Heart left ventricle (tissue), 16 donors: ENCODE results near the gene RMP24.
"Not testable (repeated sequence)": the region's sequence is repeated elsewhere in the genome, so short reads cannot be mapped to it uniquely, and the experiment has no call there.

ENCODE experiments used
- ATAC-seq, 4 donors: fragments of 200-7000 bp; cut with Tn5 transposase; one replicate each; pipeline ENCODE4 v1.9.1; 2020 to 2022; ENCODE audit warnings: moderate library complexity in 4 of 4, mild to moderate bottlenecking in 3 of 4, moderate number of reproducible peaks in 1 of 4
- DNase-seq, 5 donors: peaks; one replicate each; pipeline ENCODE4 v3.0.0-alpha.2; 2020
- H3K27ac ChIP-seq, 12 donors: fragments of 200-600 bp; sonication (generic) in 4 of 12; one replicate each; pipeline versions ENCODE4 v1.5.0 to v1.8.0; 2016 to 2022; ENCODE audit warnings: mild to moderate bottlenecking in 2 of 12
- H3K27me3 ChIP-seq, 9 donors: fragments of 200-600 bp; sonication (generic) in 2 of 9; one replicate each; pipeline versions ENCODE4 v1.5.1 to v1.8.0; 2016 to 2022; ENCODE audit warnings: mild to moderate bottlenecking in 3 of 9
- H3K36me3 ChIP-seq, 9 donors: fragments of 200-600 bp; sonication (generic) in 2 of 9; one replicate each; pipeline versions ENCODE4 v1.5.0 to v1.8.0; 2018 to 2022; ENCODE audit warnings: mild to moderate bottlenecking in 2 of 9
- H3K4me1 ChIP-seq, 12 donors: fragments of 200-600 bp; sonication (generic) in 4 of 12; one replicate each; pipeline versions ENCODE4 v1.5.0 to v1.8.0; 2016 to 2022; ENCODE audit warnings: mild to moderate bottlenecking in 3 of 12
- H3K4me3 ChIP-seq, 12 donors: fragments of 200-600 bp; sonication (generic) in 4 of 12; one replicate each; pipeline versions ENCODE4 v1.5.0 to v1.8.0; 2017 to 2022; ENCODE audit warnings: mild to moderate bottlenecking in 9 of 12, moderate library complexity in 4 of 12
- H3K9me3 ChIP-seq, 12 donors: fragments of 200-600 bp; sonication (generic) in 4 of 12; one replicate each; pipeline versions ENCODE4 v1.5.0 to v1.8.0; 2016 to 2022; ENCODE audit warnings: mild to moderate bottlenecking in 1 of 12
- POLR2A ChIP-seq, 2 donors: fragments of 450-650 bp; IDR thresholded peaks; one replicate each; pipeline ENCODE4 v1.6.1; 2017; ENCODE audit warnings: antibody characterized with exemption in 2 of 2, mild to moderate bottlenecking in 2 of 2, moderate library complexity in 2 of 2
- WGBS, 4 donors: extraction: QIAGEN DNeasy Blood & Tissue Kit in 2 of 4; methylation state at CpG; one replicate each; pipeline versions ENCODE4 v1.1.5 to v1.1.7; 2013 to 2018; 5-methylcytosine and 5-hydroxymethylcytosine counted together
- intact Hi-C, 10 donors: fragments of 100-400 bp; cut with DNase I; formaldehyde crosslinking; loops; one replicate each; pipeline versions ENCODE4 v1.11.1 to v1.14.2; 2022
- TF ChIP-seq, protein P1 (sequence below), 12 donors: fragments of 200-600 bp; sonication (generic) in 4 of 12; IDR thresholded peaks; one replicate each; pipeline versions ENCODE4 v1.5.0 to v1.8.0; 2018 to 2022; ENCODE audit warnings: antibody characterized with exemption in 12 of 12, mild to moderate bottlenecking in 5 of 12
- donor health status: ischemic (EF 13 %, LVEDD 7.1; RV severe dilation, severe dysfunction).
- donor health status: healthy with polysubstance abuse.
- donor health status: DM: no; HTN: yes; CAD: no.
- donor health status: DM: no; HTN: no; CAD: no.
- donor health status: ischemic (EF 25% LVEDD 6.9; RV normal size, moderate dysfunction).
- donor health status: ischemic (EF 25% LVEDD 5.7; RV mildly dilated, moderate dysfunction).
- donor health status: healthy.
- donor health status: DM: yes; HTN: yes; CAD: no.
- donor health status: ischemic (EF 35%, LVEDD 5.7; RV mildly dilated, moderate dysfunction).
- donor health status: nonischemic (EF 11% LVEDD 7.7; RV severe dilation, severe dysfunction).
- donor health status: DM: yes; HTN: yes; CAD: no.
- donor health status: PGD.
- donor health status: ischemic (EF 29% LVEDD 5.4; RV normal size, mild dysfunction).
- donor health status: nonischemic (EF 23%, LVEDD 6.1; RV moderate dilation, normal function).

RMP24 gene

DNA sequence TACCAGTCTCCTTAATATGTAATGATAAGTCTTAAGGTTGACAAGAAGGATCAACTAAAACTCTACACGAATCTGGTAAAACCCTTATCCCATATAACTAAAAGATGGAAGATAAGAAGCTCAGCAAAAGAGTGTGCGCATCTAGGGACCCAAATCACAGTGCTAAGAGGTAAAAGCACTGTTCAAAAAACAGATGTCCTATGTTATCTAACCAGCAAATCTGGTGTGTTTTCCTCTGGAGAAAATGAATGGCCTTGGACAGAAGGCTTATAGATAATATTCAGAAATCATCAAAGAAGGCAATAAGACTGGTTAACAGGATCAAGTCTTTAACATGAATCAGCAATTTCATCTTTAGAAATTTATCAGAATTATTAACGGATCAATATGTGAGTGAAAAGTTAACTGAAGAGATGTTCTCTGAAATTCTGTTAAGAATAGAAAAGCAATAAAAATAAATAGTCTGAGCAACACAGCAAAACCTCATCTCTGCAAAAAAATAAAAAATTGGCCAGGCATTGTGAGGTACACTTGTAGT lies 47.8 kb downstream of the RMP24 start:
- ATAC-seq (no peak), DNase-seq (no peak)
- Histone ChIP-seq H3K9me3 (no peaks in the 10 kb centered on the region), H3K4me1 (peaks cover 0 to 8% (median 0%) of the 10 kb centered on the region in 12 donors), H3K27me3 (no peaks in the 10 kb centered on the region), H3K27ac (no peak overlapping the region), H3K4me3 (no peak overlapping the region), H3K36me3 (peaks cover 0 to 19% (median 9%) of the 10 kb centered on the region in 9 donors)
- TF ChIP-seq POLR2A (IDR thresholded peaks at IDR 0.05), result no peak
- TF ChIP-seq, protein P1, sequence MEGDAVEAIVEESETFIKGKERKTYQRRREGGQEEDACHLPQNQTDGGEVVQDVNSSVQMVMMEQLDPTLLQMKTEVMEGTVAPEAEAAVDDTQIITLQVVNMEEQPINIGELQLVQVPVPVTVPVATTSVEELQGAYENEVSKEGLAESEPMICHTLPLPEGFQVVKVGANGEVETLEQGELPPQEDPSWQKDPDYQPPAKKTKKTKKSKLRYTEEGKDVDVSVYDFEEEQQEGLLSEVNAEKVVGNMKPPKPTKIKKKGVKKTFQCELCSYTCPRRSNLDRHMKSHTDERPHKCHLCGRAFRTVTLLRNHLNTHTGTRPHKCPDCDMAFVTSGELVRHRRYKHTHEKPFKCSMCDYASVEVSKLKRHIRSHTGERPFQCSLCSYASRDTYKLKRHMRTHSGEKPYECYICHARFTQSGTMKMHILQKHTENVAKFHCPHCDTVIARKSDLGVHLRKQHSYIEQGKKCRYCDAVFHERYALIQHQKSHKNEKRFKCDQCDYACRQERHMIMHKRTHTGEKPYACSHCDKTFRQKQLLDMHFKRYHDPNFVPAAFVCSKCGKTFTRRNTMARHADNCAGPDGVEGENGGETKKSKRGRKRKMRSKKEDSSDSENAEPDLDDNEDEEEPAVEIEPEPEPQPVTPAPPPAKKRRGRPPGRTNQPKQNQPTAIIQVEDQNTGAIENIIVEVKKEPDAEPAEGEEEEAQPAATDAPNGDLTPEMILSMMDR (IDR thresholded peaks at IDR 0.05), result no peak
- intact Hi-C loops, result loop anchor here in 3 of 10 donors (2.0 to 10.0 kb wide), 3 partner anchors 95 to 265 kb away; partner anchors contain the start of genes ELP2 (in 1 of the 3) and SLC39A6 (in 1 of the 3)
- WGBS, 4 donors, result 90 to 92% (median 91%) methylated on average over 3 of the region's 3 CpGs

DNA sequence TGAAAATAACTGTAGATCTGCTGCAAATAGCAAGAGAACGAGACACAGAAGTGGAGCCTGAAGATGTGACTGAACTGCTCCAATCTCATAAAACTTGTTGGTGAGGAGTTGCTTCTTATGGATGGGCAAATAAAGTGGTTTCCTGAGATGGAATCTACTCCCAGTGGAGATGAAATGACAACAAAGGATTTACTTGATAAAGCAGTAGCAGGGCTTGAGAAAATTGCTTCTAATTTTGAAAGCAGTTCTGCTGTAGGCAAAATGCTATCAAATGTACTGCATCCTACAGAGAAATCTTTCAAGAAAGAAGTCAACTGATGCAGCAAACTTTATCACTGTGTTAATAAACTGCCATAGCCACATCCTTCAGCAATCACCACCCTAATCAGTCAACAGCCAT lies 50.9 kb downstream of the RMP24 start:
- Histone ChIP-seq H3K27me3 (no peaks in the 10 kb centered on the region), H3K4me3 (no peak overlapping the region), H3K27ac (no peak overlapping the region), H3K9me3 (no peaks in the 10 kb centered on the region), H3K4me1 (peaks cover 0 to under 1% (median 0%) of the 10 kb centered on the region in 12 donors), H3K36me3 (peaks cover 0 to 47% (median 33%) of the 10 kb centered on the region in 9 donors)
- DNase-seq (no peak), ATAC-seq (no peak)
- TF ChIP-seq, protein P1 (IDR thresholded peaks at IDR 0.05), result no peak
- TF ChIP-seq POLR2A (IDR thresholded peaks at IDR 0.05), result no peak
- intact Hi-C loops, result loop anchor here in 2 of 10 donors (10.0 kb wide), 2 partner anchors 91 to 101 kb away; partner anchors contain the start of genes ELP2 (in 1 of the 2) and SLC39A6 (in 1 of the 2)
- 88 to 95% (median 91%) methylated on average over 1 of the region's 1 CpG for WGBS, 4 donors

DNA sequence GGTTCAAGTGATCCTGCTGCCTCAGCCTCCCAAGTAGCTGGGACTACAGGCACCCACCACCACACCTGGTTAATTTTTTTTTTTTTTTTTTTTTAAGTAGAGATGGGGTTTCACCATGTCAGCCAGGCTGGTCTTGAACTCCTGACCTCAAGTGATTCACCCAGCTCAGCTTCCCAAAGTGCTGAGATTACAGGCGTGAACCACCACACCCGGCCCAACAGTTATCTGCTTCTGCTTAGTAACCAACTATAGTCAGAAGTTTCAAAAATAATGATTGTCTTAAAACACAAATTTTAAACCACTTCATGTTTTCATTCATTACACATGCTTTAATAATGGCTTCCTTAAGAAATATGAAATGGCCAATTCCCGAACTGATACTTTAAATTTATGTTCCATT lies 51.8 kb downstream of the RMP24 start:
- not testable (repeated sequence) for H3K9me3 ChIP-seq, H3K4me3 ChIP-seq, H3K27ac ChIP-seq, DNase-seq, ATAC-seq, H3K4me1 ChIP-seq, H3K27me3 ChIP-seq
- intact Hi-C loops, result loop anchor here in 2 of 10 donors (10.0 kb wide), 2 partner anchors 91 to 101 kb away; partner anchors contain the start of genes ELP2 (in 1 of the 2) and SLC39A6 (in 1 of the 2)
- peaks cover 0 to 56% (median 40%) of the 10 kb centered on the region in 9 donors for H3K36me3 ChIP-seq
- WGBS, 4 donors, result 93 to 97% (median 95%) methylated on average over 3 of the region's 3 CpGs

DNA sequence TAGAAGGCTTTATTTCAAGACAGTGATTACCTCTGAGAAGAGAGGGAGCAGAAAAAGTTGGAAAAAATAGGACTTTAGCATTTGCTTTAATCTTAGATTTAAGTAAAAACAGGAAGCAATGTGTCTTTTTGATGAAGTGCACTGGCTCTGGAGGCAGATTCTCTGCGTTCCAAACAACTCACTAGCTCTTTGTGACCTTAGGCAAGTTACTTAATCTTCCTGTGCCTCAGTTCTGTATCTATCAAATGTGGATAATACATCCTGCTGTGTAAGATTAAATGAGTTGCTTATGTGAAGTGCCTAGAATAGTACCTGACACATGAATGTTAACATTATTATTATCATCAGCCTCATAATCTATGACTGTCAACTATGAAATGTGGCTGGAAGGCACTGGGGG lies 52.5 kb downstream of the RMP24 start:
- no peak overlapping the region for H3K27ac ChIP-seq
- peaks cover 0 to 8% (median 0%) of the 10 kb centered on the region in 12 donors for H3K4me1 ChIP-seq
- intact Hi-C loops, result loop anchor here in 2 of 10 donors (10.0 kb wide), 2 partner anchors 90 to 100 kb away; partner anchors contain the start of genes ELP2 (in 1 of the 2) and SLC39A6 (in 1 of the 2)
- 46 to 61% (median 50%) methylated on average over 1 of the region's 1 CpG for WGBS, 4 donors
- ATAC-seq, result no peak
- no peak for TF ChIP-seq POLR2A (IDR thresholded peaks at IDR 0.05)
- TF ChIP-seq, protein P1 (IDR thresholded peaks at IDR 0.05), result no peak
- H3K9me3 ChIP-seq, result no peaks in the 10 kb centered on the region
- no peak overlapping the region for H3K4me3 ChIP-seq
- DNase-seq, result no peak
- no peaks in the 10 kb centered on the region for H3K27me3 ChIP-seq
- H3K36me3 ChIP-seq, result peaks cover 0 to 64% (median 46%) of the 10 kb centered on the region in 9 donors
